GM19239 (cell line): ENCODE data around the gene TCL1B.
"Not testable (repeated sequence)": the region's sequence is repeated elsewhere in the genome, so short reads cannot be mapped to it uniquely, and the experiment has no call there.

ENCODE experiments used
- DNase-seq: peaks from one replicate; pipeline ENCODE4 v3.0.0; 2011; ENCODE audit warnings: low spot score; ENCODE audit not compliant: insufficient read length
- FAIRE-seq: peaks from 2 replicates; lab custom pipeline; 2011; peaks lifted over from hg19 to GRCh38; lab: Jason Lieb, UNC

TCL1B gene

DNA sequence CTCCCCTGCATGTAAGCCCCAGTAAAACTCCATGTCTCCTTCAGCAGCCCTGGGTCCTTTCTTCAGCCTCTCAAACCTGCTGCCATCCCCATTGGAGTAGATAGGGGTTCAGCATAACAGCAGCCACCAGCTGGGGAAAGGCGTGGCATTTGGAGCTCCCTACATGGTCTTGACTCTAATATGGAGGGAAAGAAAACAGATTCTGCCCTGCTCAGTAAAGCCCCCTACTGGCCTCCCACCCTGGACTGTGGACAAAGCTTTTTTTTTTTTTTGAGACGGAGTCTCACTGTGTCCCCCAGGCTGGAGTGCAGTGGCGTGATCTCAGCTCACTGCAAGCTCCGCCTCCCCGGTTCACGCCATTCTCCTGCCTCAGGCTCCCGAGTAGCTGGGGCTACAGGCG is 20.7 kb upstream of the TCL1B start:
- DNase-seq = not testable (repeated sequence)
- peak; percentile 85 for FAIRE-seq

DNA sequence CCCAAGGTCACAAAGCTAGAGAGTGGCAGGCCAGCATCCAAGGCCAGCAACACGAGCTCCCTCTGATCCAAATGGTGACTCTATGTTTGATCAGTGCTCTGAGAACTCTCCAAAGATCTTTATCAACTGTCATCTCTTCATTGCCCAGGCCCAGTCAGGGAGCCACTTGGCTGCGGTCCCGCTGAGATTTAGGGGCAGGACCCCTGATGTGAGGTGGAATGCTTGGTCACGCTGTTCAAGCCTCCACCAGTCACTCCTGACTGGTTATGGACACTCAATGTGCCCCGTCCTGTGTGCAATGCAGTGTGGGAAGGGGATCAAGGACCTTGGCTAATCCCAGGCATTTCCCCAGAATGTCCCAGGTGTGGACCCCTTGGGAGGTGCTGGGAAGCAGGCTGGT is 19.8 kb upstream of the TCL1B start:
- no peak for FAIRE-seq

DNA sequence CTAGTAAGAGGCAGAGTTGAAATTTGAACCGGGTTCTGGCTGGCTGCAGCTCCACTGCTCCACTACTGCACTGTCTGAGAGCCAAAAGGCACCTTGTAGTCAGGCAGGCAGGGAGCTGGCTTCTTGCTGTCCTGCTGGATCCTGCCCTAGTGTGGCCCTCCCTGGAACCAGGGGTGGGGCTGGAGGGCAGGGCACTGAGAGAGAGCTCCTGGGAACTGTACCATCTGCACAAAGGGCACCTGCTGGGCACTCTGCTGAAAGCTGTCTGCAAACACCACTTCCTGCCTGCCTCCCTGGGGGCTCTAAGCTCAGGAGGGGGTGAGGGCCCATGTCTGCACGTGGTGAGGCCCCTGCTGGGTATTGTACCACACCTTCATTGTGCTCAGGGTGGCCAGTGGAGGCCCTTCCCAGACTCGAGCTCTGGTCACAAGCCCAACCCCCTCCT is 19.0 kb upstream of the TCL1B start:
- no peak for DNase-seq
- peak; percentile 85 for FAIRE-seq

More for the DNA sequence above, 19.8 kb upstream of the TCL1B start:
- no peak for DNase-seq

DNA sequence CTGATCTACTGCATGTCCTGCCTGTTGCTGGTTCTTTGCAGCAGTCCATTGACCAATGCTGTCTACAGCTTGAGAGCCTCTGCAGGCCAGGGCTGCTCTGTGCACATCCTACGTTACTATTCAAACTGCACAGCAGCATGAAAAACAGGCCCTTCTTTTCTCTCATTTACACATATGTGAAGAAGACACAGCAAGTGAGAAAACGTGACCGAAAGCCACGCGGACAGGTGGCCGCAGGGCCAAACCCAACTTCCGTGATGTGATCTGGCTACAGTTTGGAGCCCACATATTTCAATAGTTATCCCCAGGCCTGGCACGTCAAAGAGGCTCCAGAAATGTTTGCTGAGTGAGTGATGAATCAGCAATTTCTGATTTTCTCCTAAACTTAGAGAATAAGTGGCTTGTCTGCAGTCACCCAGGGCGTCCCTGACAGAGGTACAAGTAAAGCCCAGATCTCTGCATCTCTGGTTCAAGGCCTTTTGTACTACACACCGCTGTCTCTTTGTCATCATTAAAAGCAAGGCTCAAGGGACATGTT is 17.9 kb upstream of the TCL1B start:
- DNase-seq = no peak
- FAIRE-seq = peak; percentile 51

DNA sequence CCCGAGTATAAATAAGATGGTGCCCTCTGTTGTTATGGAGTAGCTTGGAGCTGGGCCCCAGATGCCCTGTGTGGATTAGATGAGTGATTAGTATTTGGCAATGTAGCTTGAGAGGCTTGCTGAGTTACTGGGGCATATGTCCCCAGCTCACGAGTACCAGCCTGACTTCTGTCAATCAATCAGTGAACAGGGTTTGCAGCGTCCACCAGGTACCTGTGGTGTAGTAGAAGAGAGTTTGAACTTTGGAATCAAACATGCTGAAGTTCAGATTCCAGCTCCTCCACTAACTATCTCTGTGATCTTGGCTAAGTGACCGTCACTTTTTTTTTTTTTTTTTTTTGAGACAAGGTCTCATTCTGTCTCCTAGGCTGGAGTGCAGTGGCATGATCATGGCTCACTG is 11.6 kb upstream of the TCL1B start:
- no peak for FAIRE-seq
- DNase-seq = no peak

DNA sequence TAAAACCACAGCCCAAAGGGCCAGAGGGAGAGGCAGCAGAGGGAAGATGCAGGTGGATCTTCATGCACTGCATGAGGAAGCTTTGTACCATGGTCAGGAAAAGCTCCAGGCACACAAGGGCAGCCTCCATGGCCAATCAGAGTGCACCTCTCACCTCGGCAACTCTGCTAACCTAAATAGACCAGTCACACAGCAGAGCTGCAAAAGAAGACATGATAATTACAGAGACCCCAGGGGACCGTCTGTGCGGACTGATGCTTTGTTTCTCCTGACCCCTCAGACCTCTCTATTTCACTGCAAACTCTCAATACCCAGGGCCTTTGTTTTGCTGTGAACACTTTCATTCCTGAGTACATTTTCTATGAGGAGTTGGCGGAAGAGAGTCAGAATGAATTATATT is 10.7 kb upstream of the TCL1B start:
- DNase-seq (no peak), FAIRE-seq (no peak)

DNA sequence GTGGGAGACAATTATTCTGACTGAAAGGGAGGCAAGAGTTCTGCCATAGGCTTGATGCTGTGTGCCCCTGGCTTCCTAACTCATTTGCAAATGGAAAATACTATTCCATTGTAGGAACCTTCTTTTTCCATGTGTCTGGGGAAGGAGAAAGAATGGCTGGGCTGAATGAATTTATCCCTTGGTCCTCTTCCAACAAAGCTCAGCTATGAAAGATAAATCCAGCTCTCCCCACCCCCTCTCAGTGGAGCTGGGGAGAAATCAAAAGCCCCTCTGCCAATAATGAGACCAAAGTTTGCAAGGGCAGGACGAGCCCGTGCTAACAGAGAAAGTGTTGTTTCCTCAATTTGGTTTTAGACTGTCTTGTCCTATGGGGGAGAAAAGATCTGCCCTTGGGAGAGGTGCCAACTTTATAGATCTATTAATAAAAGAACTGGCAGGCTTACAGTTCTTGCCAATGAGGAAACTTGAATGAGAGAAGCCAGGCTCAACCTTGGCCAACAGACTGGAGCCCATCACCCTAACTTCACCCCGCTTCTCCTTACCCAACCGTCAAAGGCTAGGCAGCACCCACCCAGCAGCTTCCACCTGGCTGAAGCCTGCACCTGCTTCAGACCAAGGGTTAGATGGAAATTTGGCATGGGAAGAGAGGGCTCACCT is 8.9 kb upstream of the TCL1B start:
- FAIRE-seq (peak; percentile 28), DNase-seq (no peak)

DNA sequence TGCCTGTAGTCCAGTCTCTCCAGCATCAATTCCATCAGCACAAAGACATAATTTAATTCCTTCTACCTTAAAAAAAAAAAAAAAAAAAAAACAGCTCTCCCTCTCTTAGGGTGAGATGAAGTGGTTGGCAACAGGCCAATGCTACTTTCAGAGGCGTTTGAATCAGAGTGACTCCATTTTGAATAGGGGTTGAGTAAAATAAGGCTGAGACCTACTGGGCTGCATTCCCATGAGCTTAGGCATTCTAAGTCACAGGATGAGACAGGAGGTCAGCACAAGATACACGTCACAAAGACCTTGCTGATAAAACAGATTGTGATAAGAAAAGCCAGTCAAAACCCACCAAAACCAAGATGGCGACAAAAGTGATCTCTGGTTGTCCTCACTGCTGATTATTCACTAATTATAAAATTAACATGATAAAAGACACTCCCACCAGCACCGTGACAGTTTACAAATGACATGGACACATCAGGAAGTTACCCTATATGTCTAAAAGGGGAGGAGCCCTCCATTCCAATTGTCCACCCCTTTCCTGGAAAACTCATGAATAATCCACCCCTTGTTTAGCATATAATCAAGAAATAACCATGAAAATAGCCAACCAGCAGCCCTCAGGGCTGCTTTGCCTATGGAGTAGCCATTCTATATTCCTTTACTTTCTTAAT is 6.9 kb upstream of the TCL1B start:
- FAIRE-seq (no peak), DNase-seq (no peak)

DNA sequence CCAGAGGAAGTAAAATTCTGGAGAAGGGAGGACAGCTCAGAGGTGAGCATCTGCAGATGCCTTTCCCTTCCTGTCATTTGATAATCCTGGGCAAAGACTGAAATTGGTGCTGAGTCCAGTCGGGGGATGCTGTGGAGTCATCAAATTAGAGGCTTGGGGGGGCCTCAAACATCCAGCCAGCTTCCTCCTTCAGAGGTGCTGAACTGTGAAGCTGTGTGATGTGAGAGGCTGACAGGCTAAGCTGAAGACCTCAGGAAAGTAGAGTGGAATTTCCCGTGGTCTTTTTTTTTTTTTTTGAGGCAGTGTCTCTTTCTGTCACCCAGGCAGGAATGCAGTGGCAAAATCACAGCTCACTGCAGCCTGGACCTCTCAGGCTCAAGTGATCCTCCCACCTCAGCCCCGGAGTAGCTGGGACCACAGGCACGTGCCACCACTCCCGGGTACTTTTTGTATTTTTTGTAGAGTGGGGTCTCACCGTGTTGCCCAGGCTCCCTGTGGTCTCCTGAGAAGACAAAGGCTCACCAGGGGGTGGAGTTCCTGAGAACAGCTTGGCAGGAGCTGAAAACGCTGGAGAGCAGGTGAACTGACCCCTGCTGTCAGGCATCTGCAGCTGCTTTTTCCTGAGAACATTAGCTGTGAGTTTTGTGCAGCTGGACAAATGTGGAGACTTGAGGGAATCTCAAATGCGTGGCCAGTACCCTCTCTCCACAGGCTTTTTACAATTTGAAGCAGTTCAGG is 6.1 kb upstream of the TCL1B start:
- peak; percentile 85 for FAIRE-seq
- DNase-seq = peak; percentile 34

DNA sequence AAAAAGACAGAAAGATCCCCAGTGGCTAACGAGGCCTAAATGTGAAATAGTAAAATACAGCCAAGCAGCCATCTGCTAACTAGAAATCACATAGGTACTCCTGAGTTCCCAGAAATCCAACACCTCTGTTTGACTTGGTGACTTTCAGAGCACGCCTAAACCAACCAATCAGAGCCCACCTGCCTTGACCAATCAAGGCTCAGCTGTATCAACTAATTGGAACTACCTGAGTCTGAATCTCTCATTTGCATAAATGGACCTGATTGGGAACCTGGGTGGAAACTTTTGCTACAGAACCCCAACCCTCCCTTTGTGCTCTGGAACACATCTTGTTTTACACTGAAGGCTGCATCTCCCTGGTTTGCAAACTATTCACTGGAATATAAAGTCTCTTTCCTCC is 5.1 kb upstream of the TCL1B start:
- DNase-seq = no peak
- no peak for FAIRE-seq

DNA sequence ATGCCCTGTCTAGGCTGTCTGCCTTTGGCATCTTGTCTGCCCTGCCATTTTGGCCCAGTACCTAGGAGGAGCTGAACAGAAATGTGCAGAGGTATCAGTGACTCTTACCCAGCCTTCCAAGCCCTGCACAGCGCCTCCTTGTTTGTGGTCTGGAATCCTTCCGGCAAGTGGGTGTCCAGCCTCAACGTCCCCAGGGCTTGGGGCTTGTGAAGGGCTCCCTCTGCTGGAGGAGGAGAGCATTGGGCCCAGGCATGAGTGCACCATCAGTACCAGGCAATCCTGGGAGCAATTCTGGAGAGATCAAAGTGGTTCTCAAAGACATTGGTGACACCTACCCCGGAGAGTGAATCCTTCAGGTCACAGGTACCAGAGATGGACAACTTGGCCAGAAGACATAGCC is 2.4 kb upstream of the TCL1B start:
- peak; percentile 92 for FAIRE-seq

DNA sequence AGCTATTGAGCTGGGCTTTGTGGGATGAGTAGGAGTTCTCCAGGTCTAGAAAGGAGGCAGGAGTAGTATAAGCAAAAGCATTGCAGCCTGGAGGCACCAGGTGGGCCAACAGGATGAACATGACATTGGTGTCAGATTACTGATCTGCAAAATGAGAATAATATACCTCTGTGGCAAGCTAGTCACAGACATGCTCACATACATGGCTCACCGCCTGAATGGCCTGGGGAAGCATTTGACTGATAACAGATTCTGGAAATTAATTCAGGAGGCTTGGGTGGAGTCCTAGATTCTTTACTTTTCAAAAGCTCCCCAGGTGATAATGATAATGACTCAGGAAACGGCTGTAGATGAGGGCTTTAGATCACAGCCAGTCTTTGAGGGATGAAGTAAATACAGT is 709 bp downstream of the TCL1B start:
- FAIRE-seq = no peak

More for the DNA sequence above, 2.4 kb upstream of the TCL1B start:
- DNase-seq = peak; percentile 83

DNA sequence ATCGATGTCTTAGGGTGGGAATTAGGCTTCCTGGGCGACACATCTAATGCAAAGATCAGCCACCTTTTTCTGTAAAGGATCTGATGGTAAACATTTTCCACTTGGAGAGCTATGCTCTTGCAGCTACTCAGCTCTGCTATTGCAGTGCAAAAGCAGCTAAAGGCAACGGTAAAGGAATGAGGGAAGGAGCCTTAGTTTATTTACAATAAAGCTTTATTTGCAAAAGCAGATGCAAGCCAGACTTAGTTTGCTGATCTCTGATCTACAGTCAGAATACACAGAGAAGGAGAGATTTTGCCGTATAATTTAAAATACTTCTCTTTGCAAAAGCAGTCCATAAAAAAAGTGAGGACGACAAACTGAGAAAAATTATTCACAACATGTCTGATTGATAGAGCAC is 3.2 kb downstream of the TCL1B start:
- DNase-seq (no peak), FAIRE-seq (no peak)

More for the DNA sequence above, 709 bp downstream of the TCL1B start:
- no peak for DNase-seq

DNA sequence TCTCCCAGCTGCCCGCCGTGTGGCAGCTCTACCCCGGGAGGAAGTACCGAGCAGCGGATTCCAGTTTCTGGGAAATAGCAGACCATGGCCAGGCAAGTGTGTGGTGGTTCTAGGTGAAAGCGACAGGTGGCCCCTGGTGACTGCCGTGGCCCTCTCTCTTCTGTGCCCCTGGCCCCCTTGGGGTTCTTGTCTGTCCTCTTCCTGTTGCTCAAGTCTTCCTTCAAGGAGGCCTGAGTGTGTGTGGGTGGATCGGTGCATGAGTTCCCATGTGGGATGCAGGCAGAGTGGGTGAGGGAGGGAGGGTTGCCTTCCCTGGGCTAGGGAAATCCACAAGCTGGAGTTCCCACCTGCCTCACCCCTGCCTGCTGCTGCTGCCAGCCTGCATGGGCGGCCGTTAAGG is 4.6 kb downstream of the TCL1B start:
- FAIRE-seq (no peak), DNase-seq (no peak)

DNA sequence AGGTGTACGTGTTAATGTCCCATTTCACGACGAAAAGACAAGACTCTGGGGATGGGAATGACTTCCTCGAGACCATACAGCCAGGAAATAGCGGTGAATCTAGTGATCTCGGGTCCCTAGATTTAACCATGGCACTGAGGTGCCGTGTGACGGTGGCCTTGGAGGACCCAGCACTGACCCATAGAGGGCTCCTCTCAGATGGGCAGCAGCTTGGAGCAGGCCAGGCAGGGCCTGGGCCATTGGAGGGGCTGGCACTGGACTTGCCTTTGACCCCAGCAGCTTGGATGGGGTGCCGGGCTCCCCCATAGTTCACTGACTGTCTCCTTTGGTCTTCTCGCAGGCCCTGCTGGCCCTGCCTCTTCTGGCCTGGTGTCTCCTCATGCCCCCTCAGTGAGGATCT is 5.4 kb downstream of the TCL1B start:
- DNase-seq (no peak), FAIRE-seq (no peak)

DNA sequence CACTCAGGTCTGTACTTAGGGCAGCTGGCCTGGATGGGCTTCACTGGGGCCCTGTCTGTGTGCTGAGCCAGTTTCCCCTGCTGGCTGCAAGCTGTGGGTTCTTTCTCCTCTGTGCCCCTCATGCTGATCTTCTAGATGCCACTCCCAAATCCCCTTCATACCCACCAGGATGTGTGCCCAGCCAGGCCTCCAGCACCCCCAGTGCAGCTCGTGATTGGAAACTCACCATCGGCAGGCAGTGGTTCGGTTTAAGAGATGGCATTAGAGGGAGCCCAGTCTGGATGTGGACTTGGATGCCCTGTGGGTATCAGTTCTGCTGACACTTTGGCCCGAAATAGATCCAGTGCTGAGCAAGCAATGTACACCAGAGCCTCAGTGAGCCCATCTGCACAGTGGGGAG is 5.9 kb downstream of the TCL1B start:
- DNase-seq (no peak), FAIRE-seq (no peak)

DNA sequence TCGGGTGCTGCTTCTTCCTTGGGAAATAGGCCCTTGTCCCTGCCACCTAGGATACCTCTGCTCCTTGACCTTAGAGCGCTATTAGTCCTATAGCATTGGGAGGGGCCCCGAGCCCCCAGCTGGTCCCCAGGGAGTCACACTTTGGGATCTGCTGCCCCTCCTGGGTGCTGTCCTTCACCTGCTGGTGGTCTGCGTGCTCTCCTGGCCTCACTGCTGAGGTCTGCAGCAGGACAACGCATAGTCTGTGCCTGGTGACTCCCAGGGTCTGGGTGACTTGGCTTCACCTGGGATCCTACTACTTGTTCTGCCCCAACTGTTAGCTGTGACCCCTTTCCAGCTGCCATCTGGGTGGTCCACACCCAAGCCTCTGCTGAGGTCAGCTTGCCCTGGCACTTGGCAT is 8.8 kb downstream of the TCL1B start:
- FAIRE-seq (no peak), DNase-seq (no peak)

DNA sequence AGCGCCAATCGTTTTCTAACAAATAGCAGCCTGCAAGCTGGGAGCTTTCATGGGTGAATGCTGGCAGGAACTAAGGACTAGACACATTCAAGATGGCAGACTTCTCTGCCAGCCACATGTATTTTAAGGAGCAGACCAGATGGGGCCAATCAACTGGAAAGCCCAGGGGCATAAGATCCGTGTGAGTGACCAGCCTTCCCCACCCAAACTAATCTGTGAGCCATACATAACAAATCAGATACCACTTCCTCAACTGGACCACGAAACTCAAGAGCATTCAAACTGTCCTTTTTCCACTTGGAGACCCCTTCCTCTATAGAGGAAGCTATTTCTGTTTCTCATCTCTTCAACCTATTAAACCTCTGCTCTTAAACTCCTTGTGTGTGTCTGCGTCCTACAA is 9.7 kb downstream of the TCL1B start:
- FAIRE-seq = peak; percentile 79
- no peak for DNase-seq

DNA sequence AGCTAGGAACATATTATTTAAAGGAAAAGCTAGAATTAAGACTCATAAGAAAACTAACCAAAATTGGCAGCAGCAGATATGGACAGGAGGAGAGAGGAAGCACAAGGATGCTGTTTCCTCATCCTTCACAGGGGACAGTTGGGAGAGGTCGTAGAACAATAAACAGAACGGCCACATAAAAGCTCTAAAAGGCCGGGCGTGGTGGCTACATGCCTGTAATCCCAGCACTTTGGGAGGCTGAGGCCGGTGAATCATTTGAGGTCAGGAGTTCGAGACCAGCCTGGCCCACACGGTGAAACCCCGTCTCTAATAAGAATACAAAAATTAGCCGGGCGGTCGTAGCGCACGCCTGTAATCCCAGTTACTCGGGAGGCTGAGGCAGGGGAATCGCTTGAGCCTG is 10.5 kb downstream of the TCL1B start:
- no peak for FAIRE-seq
- DNase-seq = no peak

DNA sequence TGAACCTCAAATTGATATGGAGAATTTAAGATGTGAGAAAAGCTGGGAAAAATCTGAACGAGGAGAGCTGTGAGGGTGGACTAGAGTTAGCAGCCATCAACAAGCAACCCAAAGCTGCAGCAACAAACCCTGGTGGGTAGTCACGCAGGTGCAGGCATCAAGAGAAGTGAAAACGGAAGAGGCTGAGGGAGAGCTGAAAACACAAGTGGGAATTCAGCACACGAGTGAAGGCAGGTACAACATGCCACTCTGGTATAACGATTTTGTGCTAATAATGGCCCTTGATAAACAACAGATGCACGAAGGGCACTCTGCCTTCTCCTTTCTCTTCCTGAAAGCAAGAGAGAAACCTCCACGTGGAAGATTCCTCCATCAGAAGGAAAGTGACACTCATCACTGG is 11.5 kb downstream of the TCL1B start:
- FAIRE-seq (peak; percentile 95), DNase-seq (no peak)

DNA sequence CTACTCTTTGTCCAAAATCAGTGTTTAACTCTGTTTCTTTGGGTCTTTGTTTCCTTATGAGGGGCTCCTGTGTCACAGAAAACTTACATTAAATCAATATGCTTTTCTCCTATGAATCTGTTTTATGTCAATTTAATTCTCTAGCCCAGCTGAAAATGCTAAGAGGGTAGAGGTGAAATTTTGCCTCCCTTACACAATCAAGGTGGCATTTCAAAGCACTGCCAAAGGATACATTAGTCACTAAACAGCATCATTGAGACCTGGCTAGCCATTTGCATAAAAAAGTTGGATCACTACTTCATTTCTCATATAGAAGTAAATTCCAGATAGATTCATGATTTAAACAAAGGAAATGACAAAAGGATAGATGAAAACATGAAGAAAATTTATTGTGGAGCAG is 12.1 kb downstream of the TCL1B start:
- FAIRE-seq = no peak

More for the DNA sequence above, 12.1 kb downstream of the TCL1B start:
- DNase-seq = no peak
